ENCODE data around the gene SSH2. TPM values are rescaled to one million over a fixed set of nuclear protein-coding genes. Genes with fewer than 3 reads are reported as not detected.

SSH2 gene
- total and polyA plus RNA-seq, 2 of the 13 experiments (the other 11 are each of a cell fraction or from before 2014, with no cell fraction given) = 6.0 to 6.4 TPM

DNA sequence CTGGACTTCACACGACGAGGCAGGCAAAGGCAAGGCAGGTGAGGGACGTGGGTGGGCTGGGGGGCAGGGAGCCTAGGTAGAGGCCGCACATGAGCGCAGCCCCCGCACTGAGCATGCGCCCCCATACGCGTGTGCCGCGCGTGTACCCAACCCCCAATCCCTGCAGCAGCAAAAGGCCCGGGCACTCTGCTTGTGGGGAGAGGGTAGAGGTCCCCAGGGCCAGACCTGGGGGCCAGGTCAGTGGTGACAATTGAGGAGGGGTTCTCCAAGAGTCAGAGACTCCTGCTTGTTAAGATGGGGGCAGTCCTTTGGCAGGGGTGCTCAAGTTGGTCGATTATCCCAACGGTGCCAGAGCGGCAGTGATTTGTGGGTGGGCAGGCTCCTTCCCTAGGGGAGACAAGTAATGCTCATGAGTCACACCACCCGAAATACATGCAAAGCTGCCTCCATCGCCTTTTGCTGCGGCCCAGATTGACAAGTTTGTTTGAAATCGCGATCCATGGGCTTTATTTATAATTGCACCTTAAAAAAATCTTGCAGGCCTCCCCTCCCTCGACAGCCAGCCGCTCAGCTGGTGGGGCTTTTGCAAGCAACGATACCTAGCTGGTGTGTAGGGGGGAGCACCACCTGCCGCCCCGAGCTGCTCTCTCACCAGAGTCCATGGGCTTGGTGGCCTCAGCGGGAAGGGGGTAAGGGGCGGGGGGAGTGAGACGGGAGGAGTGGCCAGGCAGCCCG, 339.4 kb downstream of the SSH2 start (continued):
- TF ChIP-seq, protein P1, sequence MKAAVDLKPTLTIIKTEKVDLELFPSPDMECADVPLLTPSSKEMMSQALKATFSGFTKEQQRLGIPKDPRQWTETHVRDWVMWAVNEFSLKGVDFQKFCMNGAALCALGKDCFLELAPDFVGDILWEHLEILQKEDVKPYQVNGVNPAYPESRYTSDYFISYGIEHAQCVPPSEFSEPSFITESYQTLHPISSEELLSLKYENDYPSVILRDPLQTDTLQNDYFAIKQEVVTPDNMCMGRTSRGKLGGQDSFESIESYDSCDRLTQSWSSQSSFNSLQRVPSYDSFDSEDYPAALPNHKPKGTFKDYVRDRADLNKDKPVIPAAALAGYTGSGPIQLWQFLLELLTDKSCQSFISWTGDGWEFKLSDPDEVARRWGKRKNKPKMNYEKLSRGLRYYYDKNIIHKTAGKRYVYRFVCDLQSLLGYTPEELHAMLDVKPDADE (CRISPR knock-in tag; IDR thresholded peaks at IDR 0.05) = 0 out of 2 replicates have a peak, but pooled peaks have one; percentile 4
- TF ChIP-seq MEIS2 (CRISPR knock-in tag; IDR thresholded peaks at IDR 0.05) (0 out of 2 replicates have a peak, but pooled peaks have one; percentile 60), KMT2A (CRISPR knock-in tag; IDR thresholded peaks at IDR 0.05) (no peak), ATF1 (CRISPR knock-in tag; IDR thresholded peaks at IDR 0.05) (no peak), TCF12 (IDR thresholded peaks at IDR 0.05) (no peak), TCF12 (CRISPR knock-in tag; IDR thresholded peaks at IDR 0.05) (0 out of 2 replicates have a peak, but pooled peaks have one; percentile 47), RARA (CRISPR knock-in tag; IDR thresholded peaks at IDR 0.05) (no peak), PLRG1 (conservative IDR thresholded peaks at IDR 0.05) (no peak), ZNF883 (CRISPR knock-in tag; IDR thresholded peaks at IDR 0.05; ENCODE audit: not compliant biosample characterization) (peak; percentile 22), ZNF350 (CRISPR knock-in tag; IDR thresholded peaks at IDR 0.05; ENCODE audit: borderline replicate concordance, low read depth) (0 out of 2 replicates have a peak, but pooled peaks have one; percentile 8), ZNF839 (CRISPR knock-in tag; IDR thresholded peaks at IDR 0.05; ENCODE audit: borderline replicate concordance) (no peak), ZNF737 (CRISPR knock-in tag; IDR thresholded peaks at IDR 0.05; ENCODE audit: borderline replicate concordance) (no peak), ZNF30 (CRISPR knock-in tag; IDR thresholded peaks at IDR 0.05) (no peak), ZNF629 (CRISPR knock-in tag; conservative IDR thresholded peaks at IDR 0.05) (0 out of 2 replicates have a peak, but pooled peaks have one; percentile 18), IKZF4 (CRISPR knock-in tag; IDR thresholded peaks at IDR 0.05; ENCODE audit: borderline replicate concordance, low read depth, not compliant biosample characterization) (no peak), KAT7 (CRISPR knock-in tag; IDR thresholded peaks at IDR 0.05; ENCODE audit: borderline replicate concordance) (peak; percentile 10; the same call in 1 of the 2 replicates), KDM2A (CRISPR knock-in tag; IDR thresholded peaks at IDR 0.05; ENCODE audit: borderline replicate concordance, low read depth) (0 out of 2 replicates have a peak, but pooled peaks have one; percentile 2)
- TF ChIP-seq, protein P2, sequence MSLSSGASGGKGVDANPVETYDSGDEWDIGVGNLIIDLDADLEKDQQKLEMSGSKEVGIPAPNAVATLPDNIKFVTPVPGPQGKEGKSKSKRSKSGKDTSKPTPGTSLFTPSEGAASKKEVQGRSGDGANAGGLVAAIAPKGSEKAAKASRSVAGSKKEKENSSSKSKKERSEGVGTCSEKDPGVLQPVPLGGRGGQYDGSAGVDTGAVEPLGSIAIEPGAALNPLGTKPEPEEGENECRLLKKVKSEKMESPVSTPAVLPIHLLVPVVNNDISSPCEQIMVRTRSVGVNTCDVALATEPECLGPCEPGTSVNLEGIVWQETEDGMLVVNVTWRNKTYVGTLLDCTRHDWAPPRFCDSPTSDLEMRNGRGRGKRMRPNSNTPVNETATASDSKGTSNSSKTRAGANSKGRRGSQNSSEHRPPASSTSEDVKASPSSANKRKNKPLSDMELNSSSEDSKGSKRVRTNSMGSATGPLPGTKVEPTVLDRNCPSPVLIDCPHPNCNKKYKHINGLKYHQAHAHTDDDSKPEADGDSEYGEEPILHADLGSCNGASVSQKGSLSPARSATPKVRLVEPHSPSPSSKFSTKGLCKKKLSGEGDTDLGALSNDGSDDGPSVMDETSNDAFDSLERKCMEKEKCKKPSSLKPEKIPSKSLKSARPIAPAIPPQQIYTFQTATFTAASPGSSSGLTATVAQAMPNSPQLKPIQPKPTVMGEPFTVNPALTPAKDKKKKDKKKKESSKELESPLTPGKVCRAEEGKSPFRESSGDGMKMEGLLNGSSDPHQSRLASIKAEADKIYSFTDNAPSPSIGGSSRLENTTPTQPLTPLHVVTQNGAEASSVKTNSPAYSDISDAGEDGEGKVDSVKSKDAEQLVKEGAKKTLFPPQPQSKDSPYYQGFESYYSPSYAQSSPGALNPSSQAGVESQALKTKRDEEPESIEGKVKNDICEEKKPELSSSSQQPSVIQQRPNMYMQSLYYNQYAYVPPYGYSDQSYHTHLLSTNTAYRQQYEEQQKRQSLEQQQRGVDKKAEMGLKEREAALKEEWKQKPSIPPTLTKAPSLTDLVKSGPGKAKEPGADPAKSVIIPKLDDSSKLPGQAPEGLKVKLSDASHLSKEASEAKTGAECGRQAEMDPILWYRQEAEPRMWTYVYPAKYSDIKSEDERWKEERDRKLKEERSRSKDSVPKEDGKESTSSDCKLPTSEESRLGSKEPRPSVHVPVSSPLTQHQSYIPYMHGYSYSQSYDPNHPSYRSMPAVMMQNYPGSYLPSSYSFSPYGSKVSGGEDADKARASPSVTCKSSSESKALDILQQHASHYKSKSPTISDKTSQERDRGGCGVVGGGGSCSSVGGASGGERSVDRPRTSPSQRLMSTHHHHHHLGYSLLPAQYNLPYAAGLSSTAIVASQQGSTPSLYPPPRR (CRISPR knock-in tag; IDR thresholded peaks at IDR 0.05; ENCODE audit: borderline replicate concordance) = 0 out of 2 replicates have a peak, but pooled peaks have one; percentile 8
- TF ChIP-seq, protein P3, sequence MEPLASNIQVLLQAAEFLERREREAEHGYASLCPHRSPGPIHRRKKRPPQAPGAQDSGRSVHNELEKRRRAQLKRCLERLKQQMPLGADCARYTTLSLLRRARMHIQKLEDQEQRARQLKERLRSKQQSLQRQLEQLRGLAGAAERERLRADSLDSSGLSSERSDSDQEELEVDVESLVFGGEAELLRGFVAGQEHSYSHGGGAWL (CRISPR knock-in tag; IDR thresholded peaks at IDR 0.05) = no peak
- TF ChIP-seq, protein P4, sequence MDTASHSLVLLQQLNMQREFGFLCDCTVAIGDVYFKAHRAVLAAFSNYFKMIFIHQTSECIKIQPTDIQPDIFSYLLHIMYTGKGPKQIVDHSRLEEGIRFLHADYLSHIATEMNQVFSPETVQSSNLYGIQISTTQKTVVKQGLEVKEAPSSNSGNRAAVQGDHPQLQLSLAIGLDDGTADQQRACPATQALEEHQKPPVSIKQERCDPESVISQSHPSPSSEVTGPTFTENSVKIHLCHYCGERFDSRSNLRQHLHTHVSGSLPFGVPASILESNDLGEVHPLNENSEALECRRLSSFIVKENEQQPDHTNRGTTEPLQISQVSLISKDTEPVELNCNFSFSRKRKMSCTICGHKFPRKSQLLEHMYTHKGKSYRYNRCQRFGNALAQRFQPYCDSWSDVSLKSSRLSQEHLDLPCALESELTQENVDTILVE (CRISPR knock-in tag; IDR thresholded peaks at IDR 0.05) = 0 out of 2 replicates have a peak, but pooled peaks have one; percentile 9
- TF ChIP-seq, protein P5, sequence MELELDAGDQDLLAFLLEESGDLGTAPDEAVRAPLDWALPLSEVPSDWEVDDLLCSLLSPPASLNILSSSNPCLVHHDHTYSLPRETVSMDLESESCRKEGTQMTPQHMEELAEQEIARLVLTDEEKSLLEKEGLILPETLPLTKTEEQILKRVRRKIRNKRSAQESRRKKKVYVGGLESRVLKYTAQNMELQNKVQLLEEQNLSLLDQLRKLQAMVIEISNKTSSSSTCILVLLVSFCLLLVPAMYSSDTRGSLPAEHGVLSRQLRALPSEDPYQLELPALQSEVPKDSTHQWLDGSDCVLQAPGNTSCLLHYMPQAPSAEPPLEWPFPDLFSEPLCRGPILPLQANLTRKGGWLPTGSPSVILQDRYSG (CRISPR knock-in tag; IDR thresholded peaks at IDR 0.05) = 0 out of 2 replicates have a peak, but pooled peaks have one; percentile 72

Data from HepG2 (cell line).